Measurements from ENCODE around the gene CASS4.

The CASS4 gene

GRCh38 chr20:56420940-56421688 lies 9.1 kb downstream of the CASS4 start:
- H4K20me1 ChIP-seq = no peaks in the 10 kb centered on the region
- H3K27ac ChIP-seq = no peak overlapping the region

GRCh38 chr20:56422076-56422823 lies 10.2 kb downstream of the CASS4 start:
- no peak for TF ChIP-seq Cebpa-rat (IDR thresholded peaks at IDR 0.05)
- Histone ChIP-seq H3K27me3 (no peaks in the 10 kb centered on the region), H3K4me1 (peaks cover 5% of the 10 kb centered on the region; the same call in 1 of the 2 replicates), H3K4me2 (no peak overlapping the region), H3K36me3 (0 out of 2 replicates have a peak, but pooled peaks cover 3% of the 10 kb centered on the region), H3K4me3 (no peak overlapping the region), H4K20me1 (no peaks in the 10 kb centered on the region), H3K9me3 (no peaks in the 10 kb centered on the region), H3K9ac (no peak overlapping the region), H3K27ac (no peak overlapping the region)

More at GRCh38 chr20:56420940-56421688, 9.1 kb downstream of the CASS4 start:
- TF ChIP-seq Cebpa-rat (IDR thresholded peaks at IDR 0.05) = no peak
- peaks cover 5% of the 10 kb centered on the region; the same call in 1 of the 2 replicates for H3K4me1 ChIP-seq
- H3K36me3 ChIP-seq = 0 out of 2 replicates have a peak, but pooled peaks cover 3% of the 10 kb centered on the region
- H3K4me3 ChIP-seq = no peak overlapping the region
- H3K27me3 ChIP-seq = no peaks in the 10 kb centered on the region
- H3K9ac ChIP-seq = no peak overlapping the region
- no peak overlapping the region for H3K4me2 ChIP-seq
- H3K9me3 ChIP-seq = no peaks in the 10 kb centered on the region

- H3K4me1 ChIP-seq = peaks cover 5% of the 10 kb centered on the region; the same call in 1 of the 2 replicates
- no peak overlapping the region for H3K4me2 ChIP-seq
- H3K27me3 ChIP-seq = no peaks in the 10 kb centered on the region
- no peak for TF ChIP-seq Cebpa-rat (IDR thresholded peaks at IDR 0.05)
- no peak overlapping the region for H3K9ac ChIP-seq
- no peak overlapping the region for H3K4me3 ChIP-seq
- no peak overlapping the region for H3K27ac ChIP-seq
- H3K36me3 ChIP-seq = no peaks in the 10 kb centered on the region
- no peaks in the 10 kb centered on the region for H3K9me3 ChIP-seq
- no peaks in the 10 kb centered on the region for H4K20me1 ChIP-seq
Observed at GRCh38 chr20:56422824-56423189, 10.7 kb downstream of the CASS4 start.

GRCh38 chr20:56423211-56423610 lies 11.2 kb downstream of the CASS4 start:
- Histone ChIP-seq H3K27me3 (no peaks in the 10 kb centered on the region), H3K27ac (no peak overlapping the region)

GRCh38 chr20:56423886-56424285 lies 11.8 kb downstream of the CASS4 start:
- Histone ChIP-seq H3K4me3 (no peak overlapping the region), H3K27me3 (no peaks in the 10 kb centered on the region), H3K27ac (no peak overlapping the region), H3K4me2 (no peak overlapping the region), H3K9me3 (no peaks in the 10 kb centered on the region), H3K4me1 (peaks cover 4% of the 10 kb centered on the region; the same call in 1 of the 2 replicates), H3K36me3 (no peaks in the 10 kb centered on the region), H3K9ac (no peak overlapping the region), H4K20me1 (no peaks in the 10 kb centered on the region)
- TF ChIP-seq Cebpa-rat (IDR thresholded peaks at IDR 0.05) = no peak

More at GRCh38 chr20:56423211-56423610, 11.2 kb downstream of the CASS4 start:
- Histone ChIP-seq H3K4me1 (peaks cover 5% of the 10 kb centered on the region; the same call in 1 of the 2 replicates), H3K4me2 (no peak overlapping the region), H3K4me3 (no peak overlapping the region), H3K9me3 (no peaks in the 10 kb centered on the region), H3K9ac (no peak overlapping the region), H4K20me1 (no peaks in the 10 kb centered on the region), H3K36me3 (no peaks in the 10 kb centered on the region)
- TF ChIP-seq Cebpa-rat (IDR thresholded peaks at IDR 0.05) = no peak

GRCh38 chr20:56424931-56425330 lies 12.9 kb downstream of the CASS4 start:
- Histone ChIP-seq H4K20me1 (no peaks in the 10 kb centered on the region), H3K36me3 (no peaks in the 10 kb centered on the region), H3K4me3 (no peak overlapping the region), H3K4me1 (peaks cover 6% of the 10 kb centered on the region), H3K4me2 (no peak overlapping the region), H3K9me3 (no peaks in the 10 kb centered on the region), H3K9ac (no peak overlapping the region), H3K27me3 (no peaks in the 10 kb centered on the region), H3K27ac (no peak overlapping the region)
- no peak for TF ChIP-seq Cebpa-rat (IDR thresholded peaks at IDR 0.05)

GRCh38 chr20:56426026-56426425 lies 14.0 kb downstream of the CASS4 start:
- H4K20me1 ChIP-seq = no peaks in the 10 kb centered on the region
- H3K9me3 ChIP-seq = no peaks in the 10 kb centered on the region
- H3K4me3 ChIP-seq = no peak overlapping the region
- H3K4me1 ChIP-seq = peaks cover 6% of the 10 kb centered on the region
- H3K27ac ChIP-seq = no peak overlapping the region
- no peak for TF ChIP-seq Cebpa-rat (IDR thresholded peaks at IDR 0.05)
- no peaks in the 10 kb centered on the region for H3K36me3 ChIP-seq
- no peak overlapping the region for H3K4me2 ChIP-seq
- no peaks in the 10 kb centered on the region for H3K27me3 ChIP-seq
- no peak overlapping the region for H3K9ac ChIP-seq

- H3K9me3 ChIP-seq = no peaks in the 10 kb centered on the region
- H3K4me1 ChIP-seq = peaks cover 6% of the 10 kb centered on the region
- H3K27me3 ChIP-seq = no peaks in the 10 kb centered on the region
- TF ChIP-seq Cebpa-rat (IDR thresholded peaks at IDR 0.05) = no peak
- no peak overlapping the region for H3K4me3 ChIP-seq
- H4K20me1 ChIP-seq = no peaks in the 10 kb centered on the region
- H3K36me3 ChIP-seq = no peaks in the 10 kb centered on the region
- no peak overlapping the region for H3K27ac ChIP-seq
- no peak overlapping the region for H3K9ac ChIP-seq
- H3K4me2 ChIP-seq = no peak overlapping the region
Observed at GRCh38 chr20:56426926-56427325, 14.9 kb downstream of the CASS4 start.

GRCh38 chr20:56427797-56428196 lies 15.7 kb downstream of the CASS4 start:
- Histone ChIP-seq H4K20me1 (no peaks in the 10 kb centered on the region), H3K9me3 (no peaks in the 10 kb centered on the region), H3K36me3 (no peaks in the 10 kb centered on the region), H3K27me3 (no peaks in the 10 kb centered on the region), H3K9ac (no peak overlapping the region), H3K4me3 (no peak overlapping the region), H3K4me2 (no peak overlapping the region), H3K4me1 (peaks cover 6% of the 10 kb centered on the region), H3K27ac (no peak overlapping the region)
- no peak for TF ChIP-seq Cebpa-rat (IDR thresholded peaks at IDR 0.05)

- H3K9me3 ChIP-seq = no peaks in the 10 kb centered on the region
- H3K36me3 ChIP-seq = no peaks in the 10 kb centered on the region
- TF ChIP-seq Cebpa-rat (IDR thresholded peaks at IDR 0.05) = no peak
- H3K9ac ChIP-seq = no peak overlapping the region
- no peaks in the 10 kb centered on the region for H4K20me1 ChIP-seq
- peaks cover 6% of the 10 kb centered on the region for H3K4me1 ChIP-seq
- H3K4me3 ChIP-seq = no peak overlapping the region
- H3K4me2 ChIP-seq = no peak overlapping the region
- no peak overlapping the region for H3K27ac ChIP-seq
- no peaks in the 10 kb centered on the region for H3K27me3 ChIP-seq
Observed at GRCh38 chr20:56428410-56428809, 16.4 kb downstream of the CASS4 start.
